Peyer's patch (tissue), 4 donors: Measurements from ENCODE around the gene PLXNA2. TPM values are rescaled to one million over a fixed set of nuclear protein-coding genes. Genes with fewer than 3 reads are reported as not detected.

Experiments
- DNase-seq, 3 donors: peaks; one replicate each; pipeline ENCODE4 v3.0.0-alpha.2; 2017 to 2019
- H3K27ac ChIP-seq, 4 donors: fragments of 200-600 bp; sonication (generic); one replicate each; pipeline ENCODE4 v1.5.1; 2016 to 2019
- H3K27me3 ChIP-seq, 2 donors: fragments of 200-600 bp; sonication (generic); one replicate each; pipeline ENCODE4 v1.5.1; 2019
- H3K36me3 ChIP-seq, 3 donors: fragments of 200-600 bp; sonication (generic); one replicate each; pipeline ENCODE4 v1.5.1; 2016 to 2019
- H3K4me1 ChIP-seq, 4 donors: fragments of 200-600 bp; sonication (generic); one replicate each; pipeline ENCODE4 v1.5.1; 2016 to 2019
- H3K4me3 ChIP-seq, 4 donors: fragments of 200-600 bp; sonication (generic); 1 replicate in 3 of 4; 2 replicates in 1 of 4; pipeline ENCODE4 v1.5.1; 2016 to 2019; ENCODE audit warnings: mild to moderate bottlenecking in 1 of 4
- H3K9me3 ChIP-seq, 4 donors: fragments of 200-600 bp; sonication (generic); one replicate each; pipeline ENCODE4 v1.5.1; 2016 to 2019; ENCODE audit warnings: mild to moderate bottlenecking in 1 of 4
- CTCF ChIP-seq, 6 experiments: fragments of 450-650 bp in 4 of 6; fragments of 200-600 bp in 2 of 6; sonication (generic) in 1 of 6; IDR thresholded peaks; one replicate each; pipeline ENCODE4 v1.5.1; 2017 to 2019; ENCODE audit warnings: antibody characterized with exemption in 6 of 6, mild to moderate bottlenecking in 3 of 6, moderate library complexity in 1 of 6
- POLR2A ChIP-seq, 2 donors: fragments of 450-650 bp; IDR thresholded peaks; one replicate each; pipeline ENCODE4 v1.5.1; 2017; ENCODE audit warnings: antibody characterized with exemption in 2 of 2, mild to moderate bottlenecking in 2 of 2, moderate library complexity in 2 of 2
- total RNA-seq, 4 donors: library from RNA; depleted of rRNA; stranded (reverse); fragments of >200 nt; gene quantifications; one replicate each; pipeline ENCODE4 v1.1.0, GENCODE V29; 2016

The PLXNA2 gene
- total RNA-seq, 4 donors from 2014 or later: 51.5 to 70.2 (median 62.5) TPM

GRCh38 chr1:208209896-208210589, 34.1 kb downstream of the PLXNA2 start:
- no peak for DNase-seq
- Histone ChIP-seq H3K27me3 (no peaks in the 10 kb centered on the region), H3K36me3 (peaks cover 0 to 18% (median 0%) of the 10 kb centered on the region in 3 donors), H3K27ac (no peak overlapping the region), H3K4me3 (no peak overlapping the region), H3K4me1 (peaks cover 0 to 19% (median 0%) of the 10 kb centered on the region in 4 donors), H3K9me3 (no peaks in the 10 kb centered on the region)
- TF ChIP-seq POLR2A (IDR thresholded peaks at IDR 0.05) (no peak), CTCF (IDR thresholded peaks at IDR 0.05) (no peak)

- Histone ChIP-seq H3K27ac (no peak overlapping the region), H3K9me3 (no peaks in the 10 kb centered on the region), H3K4me1 (peaks cover 0 to 26% (median 0%) of the 10 kb centered on the region in 4 donors), H3K4me3 (no peak overlapping the region), H3K27me3 (no peaks in the 10 kb centered on the region), H3K36me3 (peaks cover 0 to 18% (median 0%) of the 10 kb centered on the region in 3 donors)
- no peak for DNase-seq
- TF ChIP-seq CTCF (IDR thresholded peaks at IDR 0.05): no peak
- no peak for TF ChIP-seq POLR2A (IDR thresholded peaks at IDR 0.05)
These were observed 34.9 kb downstream of the PLXNA2 start for GRCh38 chr1:208209286-208209685.

GRCh38 chr1:208208132-208208487, 36.1 kb downstream of the PLXNA2 start:
- Histone ChIP-seq H3K9me3 (no peaks in the 10 kb centered on the region), H3K27me3 (no peaks in the 10 kb centered on the region), H3K36me3 (peaks cover 0 to 18% (median 0%) of the 10 kb centered on the region in 3 donors), H3K27ac (peak overlapping the region in 3 of 4 donors; percentile 17 to 76 (median 66)), H3K4me3 (no peak overlapping the region), H3K4me1 (peaks cover 0 to 38% (median 2%) of the 10 kb centered on the region in 4 donors)
- TF ChIP-seq POLR2A (IDR thresholded peaks at IDR 0.05) (no peak), CTCF (IDR thresholded peaks at IDR 0.05) (no peak)
- DNase-seq: no peak

- DNase-seq: peak in 1 of 3 donors; percentile 58
- TF ChIP-seq POLR2A (IDR thresholded peaks at IDR 0.05) (no peak), CTCF (IDR thresholded peaks at IDR 0.05) (no peak)
- Histone ChIP-seq H3K27me3 (no peaks in the 10 kb centered on the region), H3K36me3 (peaks cover 0 to 18% (median 0%) of the 10 kb centered on the region in 3 donors), H3K9me3 (no peaks in the 10 kb centered on the region), H3K27ac (peak overlapping the region in 3 of 4 donors; percentile 17 to 81 (median 76)), H3K4me1 (peaks cover 0 to 43% (median 2%) of the 10 kb centered on the region in 4 donors), H3K4me3 (no peak overlapping the region)
These were observed 36.6 kb downstream of the PLXNA2 start for GRCh38 chr1:208207388-208208131.

- TF ChIP-seq CTCF (IDR thresholded peaks at IDR 0.05) (no peak), POLR2A (IDR thresholded peaks at IDR 0.05) (no peak)
- DNase-seq: no peak
- H3K4me1 ChIP-seq: peaks cover 0 to 56% (median 5%) of the 10 kb centered on the region in 4 donors
- H3K27ac ChIP-seq: peak overlapping the region in 2 of 4 donors; percentile 81 to 83
- H3K9me3 ChIP-seq: no peaks in the 10 kb centered on the region
- H3K36me3 ChIP-seq: peaks cover 0 to 18% (median 0%) of the 10 kb centered on the region in 3 donors
- H3K27me3 ChIP-seq: no peaks in the 10 kb centered on the region
- H3K4me3 ChIP-seq: no peak overlapping the region
These were observed 38.0 kb downstream of the PLXNA2 start for GRCh38 chr1:208206092-208206698.
